Stomach (tissue), 9 donors: Measurements from ENCODE around the gene KLHL3. TPM values are rescaled to one million over a fixed set of nuclear protein-coding genes. Genes with fewer than 3 reads are reported as not detected.
A peak's percentile ranks its signal among the peaks of the same experiment; 100 is the strongest.

Experiments
- DNase-seq, 2 donors: peaks; one replicate each; pipeline versions ENCODE4 v3.0.0 to v3.0.0-alpha.2; 2013 to 2019
- H3K27ac ChIP-seq, 5 donors: fragments of 200-600 bp in 4 of 5; sonication (generic) in 4 of 5; one replicate each; pipeline ENCODE4 v1.5.1; 2013 to 2019; ENCODE audit warnings: mild to moderate bottlenecking in 1 of 5, moderate library complexity in 1 of 5
- H3K27me3 ChIP-seq, 3 donors: fragments of 200-600 bp; sonication (generic); one replicate each; pipeline ENCODE4 v1.5.1; 2017 to 2019; ENCODE audit warnings: mixed run types in 1 of 3
- H3K36me3 ChIP-seq, 4 donors: fragments of 200-600 bp; sonication (generic); 1 replicate in 3 of 4; 2 replicates in 1 of 4; pipeline ENCODE4 v1.5.1; 2016 to 2019
- H3K4me1 ChIP-seq, 4 donors: fragments of 200-600 bp; sonication (generic); one replicate each; pipeline ENCODE4 v1.5.1; 2016 to 2019
- H3K4me3 ChIP-seq, 4 donors: fragments of 200-600 bp; sonication (generic) in 3 of 4; one replicate each; pipeline ENCODE4 v1.5.1; 2016 to 2019; ENCODE audit warnings: mild to moderate bottlenecking in 1 of 4
- H3K9me3 ChIP-seq, 4 donors: fragments of 200-600 bp; sonication (generic); one replicate each; pipeline ENCODE4 v1.5.1; 2016 to 2019
- EP300 ChIP-seq: sonication (generic); formaldehyde crosslinking; IDR thresholded peaks from one replicate; pipeline ENCODE4 v1.6.1; 2017; ENCODE audit warnings: antibody characterized with exemption
- POLR2A ChIP-seq, 4 donors: fragments of 450-650 bp; IDR thresholded peaks; one replicate each; pipeline ENCODE4 v1.6.1; 2016; ENCODE audit warnings: antibody characterized with exemption in 4 of 4, control low read depth in 2 of 4, mild to moderate bottlenecking in 1 of 4, moderate library complexity in 1 of 4
- POLR2AphosphoS5 ChIP-seq, 3 donors: sonication (generic); formaldehyde crosslinking; IDR thresholded peaks; one replicate each; pipeline ENCODE4 v1.6.1; 2016; ENCODE audit warnings: antibody characterized with exemption in 3 of 3
- WGBS, 5 donors: extraction: QIAGEN DNeasy Blood & Tissue Kit in 3 of 5; methylation state at CpG; one replicate each; pipeline versions ENCODE4 v1.1.5 to v1.1.7; 2013 to 2018; 5-methylcytosine and 5-hydroxymethylcytosine counted together
- intact Hi-C: fragments of 100-400 bp; cut with DNase I; formaldehyde crosslinking; loops from one replicate; pipeline ENCODE4 v1.15.1; 2023; ENCODE audit warnings: low total_unique reads
- polyA plus RNA-seq, 3 donors: library from polyadenylated mRNA; stranded (reverse); fragments of 200-250 nt; gene quantifications; one replicate each; pipeline ENCODE4 v1.2.3, GENCODE V29; 2013
- total RNA-seq, 5 donors: library from RNA; depleted of rRNA; stranded (reverse); fragments of >200 nt; gene quantifications; one replicate each; pipeline versions ENCODE4 v1.1.0 to v1.2.3, GENCODE V29; 2014 to 2016
- TF ChIP-seq, protein P1 (sequence below), 7 experiments: fragments of 450-650 bp in 4 of 7; fragments of 200-600 bp in 3 of 7; sonication (generic) in 3 of 7; IDR thresholded peaks; one replicate each; pipeline ENCODE4 v1.5.1; 2016 to 2019; ENCODE audit warnings: antibody characterized with exemption in 7 of 7, control low read depth in 2 of 7, mild to moderate bottlenecking in 1 of 7
- donor health status: healthy with polysubstance abuse.
- donor health status: Bipolar disorder and iron deficiency.
- donor health status: healthy.

KLHL3 gene
- total and polyA plus RNA-seq, 8 donors, result 0.50 to 20.4 (median 10.3) TPM

- H3K36me3 ChIP-seq, result peaks cover 0 to 26% (median 15%) of the 10 kb centered on the region in 4 donors
- H3K9me3 ChIP-seq, result no peaks in the 10 kb centered on the region
- no peak overlapping the region for H3K27ac ChIP-seq
- intact Hi-C loops, result no loop called here
- peaks cover 0 to 5% (median 0%) of the 10 kb centered on the region in 4 donors for H3K4me1 ChIP-seq
- TF ChIP-seq EP300 (no peak), POLR2A (IDR thresholded peaks at IDR 0.05) (no peak), POLR2AphosphoS5 (IDR thresholded peaks at IDR 0.05) (no peak)
- TF ChIP-seq, protein P1, sequence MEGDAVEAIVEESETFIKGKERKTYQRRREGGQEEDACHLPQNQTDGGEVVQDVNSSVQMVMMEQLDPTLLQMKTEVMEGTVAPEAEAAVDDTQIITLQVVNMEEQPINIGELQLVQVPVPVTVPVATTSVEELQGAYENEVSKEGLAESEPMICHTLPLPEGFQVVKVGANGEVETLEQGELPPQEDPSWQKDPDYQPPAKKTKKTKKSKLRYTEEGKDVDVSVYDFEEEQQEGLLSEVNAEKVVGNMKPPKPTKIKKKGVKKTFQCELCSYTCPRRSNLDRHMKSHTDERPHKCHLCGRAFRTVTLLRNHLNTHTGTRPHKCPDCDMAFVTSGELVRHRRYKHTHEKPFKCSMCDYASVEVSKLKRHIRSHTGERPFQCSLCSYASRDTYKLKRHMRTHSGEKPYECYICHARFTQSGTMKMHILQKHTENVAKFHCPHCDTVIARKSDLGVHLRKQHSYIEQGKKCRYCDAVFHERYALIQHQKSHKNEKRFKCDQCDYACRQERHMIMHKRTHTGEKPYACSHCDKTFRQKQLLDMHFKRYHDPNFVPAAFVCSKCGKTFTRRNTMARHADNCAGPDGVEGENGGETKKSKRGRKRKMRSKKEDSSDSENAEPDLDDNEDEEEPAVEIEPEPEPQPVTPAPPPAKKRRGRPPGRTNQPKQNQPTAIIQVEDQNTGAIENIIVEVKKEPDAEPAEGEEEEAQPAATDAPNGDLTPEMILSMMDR (IDR thresholded peaks at IDR 0.05), result no peak
- 90 to 95% (median 94%) methylated on average over 7 of the region's 7 CpGs for whole genome bisulfite sequencing, 5 donors
- no peak overlapping the region for H3K4me3 ChIP-seq
- no peaks in the 10 kb centered on the region for H3K27me3 ChIP-seq
- no peak for DNase-seq
Observed at GRCh38 chr5:137693951-137694721, 41.8 kb downstream of the KLHL3 start.

- H3K36me3 ChIP-seq, result peaks cover 0 to 29% (median 15%) of the 10 kb centered on the region in 4 donors
- H3K27me3 ChIP-seq, result no peaks in the 10 kb centered on the region
- peak overlapping the region in 1 of 5 donors; percentile 5 for H3K27ac ChIP-seq
- intact Hi-C loops, result no loop called here
- no peak for TF ChIP-seq EP300
- TF ChIP-seq, protein P1 (IDR thresholded peaks at IDR 0.05), result no peak
- TF ChIP-seq POLR2A (IDR thresholded peaks at IDR 0.05), result no peak
- no peak for TF ChIP-seq POLR2AphosphoS5 (IDR thresholded peaks at IDR 0.05)
- WGBS, 5 donors, result 44 to 67% (median 60%) methylated on average over 1 of the region's 1 CpG
- peak in 1 of 2 donors; percentile 29 for DNase-seq
- H3K4me3 ChIP-seq, result no peak overlapping the region
- no peaks in the 10 kb centered on the region for H3K9me3 ChIP-seq
- H3K4me1 ChIP-seq, result peaks cover 0 to 5% (median 0%) of the 10 kb centered on the region in 4 donors
Observed at GRCh38 chr5:137693307-137693950, 42.5 kb downstream of the KLHL3 start.

GRCh38 chr5:137689306-137689705, 46.6 kb downstream of the KLHL3 start:
- H3K27me3 ChIP-seq, result no peaks in the 10 kb centered on the region
- no peak for TF ChIP-seq POLR2A (IDR thresholded peaks at IDR 0.05)
- TF ChIP-seq EP300, result no peak
- no peak for TF ChIP-seq POLR2AphosphoS5 (IDR thresholded peaks at IDR 0.05)
- TF ChIP-seq, protein P1 (IDR thresholded peaks at IDR 0.05), result no peak

DNA sequence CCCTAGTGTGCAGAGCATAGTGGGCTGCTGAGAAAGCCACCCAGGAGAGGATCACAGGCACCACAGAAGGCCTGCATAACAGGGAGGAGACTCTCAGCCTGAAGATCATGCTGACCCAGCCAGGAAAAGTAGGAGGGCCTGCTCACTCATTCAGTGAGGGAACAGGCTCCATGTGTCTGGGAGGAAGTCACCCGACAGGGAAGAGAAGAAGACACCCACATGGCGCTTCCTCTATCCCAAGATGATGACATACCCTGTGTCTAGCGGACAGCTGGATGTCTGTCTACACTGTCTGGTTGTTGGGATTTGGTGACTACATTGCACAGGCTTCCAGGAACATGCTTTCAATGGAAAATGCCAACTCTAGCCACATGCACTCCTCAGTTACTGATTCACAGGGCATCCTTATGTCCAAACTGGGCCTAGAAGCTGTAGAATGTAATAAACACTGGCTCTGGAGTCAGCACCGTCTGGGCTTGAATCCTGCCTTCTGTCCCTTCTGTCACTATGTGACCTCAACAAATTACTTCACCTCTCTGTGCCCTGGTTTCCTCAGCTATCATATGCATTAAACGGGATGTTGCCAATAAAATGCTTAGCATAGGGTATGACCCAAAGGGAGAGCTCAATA, 47.6 kb downstream of the KLHL3 start:
- no peaks in the 10 kb centered on the region for H3K27me3 ChIP-seq
- intact Hi-C loops, result no loop called here
- H3K27ac ChIP-seq, result no peak overlapping the region
- 63 to 78% (median 71%) methylated on average over 5 of the region's 5 CpGs for WGBS, 5 donors
- DNase-seq, result no peak
- peaks cover 0 to 41% (median 15%) of the 10 kb centered on the region in 4 donors for H3K36me3 ChIP-seq
- H3K9me3 ChIP-seq, result no peaks in the 10 kb centered on the region
- peaks cover 0 to under 1% (median 0%) of the 10 kb centered on the region in 4 donors for H3K4me1 ChIP-seq
- no peak overlapping the region for H3K4me3 ChIP-seq
- TF ChIP-seq, protein P1 (IDR thresholded peaks at IDR 0.05), result no peak
- TF ChIP-seq POLR2AphosphoS5 (IDR thresholded peaks at IDR 0.05) (no peak), EP300 (no peak), POLR2A (IDR thresholded peaks at IDR 0.05) (no peak)

More at GRCh38 chr5:137689306-137689705, 46.6 kb downstream of the KLHL3 start:
- Histone ChIP-seq H3K27ac (no peak overlapping the region), H3K4me3 (no peak overlapping the region), H3K36me3 (peaks cover 0 to 41% (median 15%) of the 10 kb centered on the region in 4 donors), H3K9me3 (no peaks in the 10 kb centered on the region), H3K4me1 (peaks cover 0 to 5% (median 0%) of the 10 kb centered on the region in 4 donors)
- no peak for DNase-seq
- 90 to 99% (median 95%) methylated on average over 2 of the region's 2 CpGs for WGBS, 5 donors
- intact Hi-C loops, result no loop called here
